SKM-1 (cell line): ENCODE measurements around the gene THSD4.

Source experiments
- DNase-seq: peaks from one replicate; lab custom pipeline; 2025; ENCODE audit not compliant: unreplicated experiment; lab: John Stamatoyannopoulos, UW

THSD4 gene

GRCh38 chr15:71729319-71729718, 614.0 kb downstream of the THSD4 start:
- DNase-seq, result no peak

GRCh38 chr15:71730277-71731144, 615.2 kb downstream of the THSD4 start:
- DNase-seq, result peak; percentile 36

- no peak for DNase-seq
These were observed 617.4 kb downstream of the THSD4 start for GRCh38 chr15:71732636-71733035.

GRCh38 chr15:71733122-71733521, 617.9 kb downstream of the THSD4 start:
- no peak for DNase-seq

- no peak for DNase-seq
These were observed 619.6 kb downstream of the THSD4 start for GRCh38 chr15:71734709-71735384.

GRCh38 chr15:71735385-71735757, 620.1 kb downstream of the THSD4 start:
- DNase-seq, result no peak

GRCh38 chr15:71736286-71736947, 621.1 kb downstream of the THSD4 start:
- no peak for DNase-seq

- DNase-seq, result no peak
These were observed 622.5 kb downstream of the THSD4 start for GRCh38 chr15:71737761-71738160.

- no peak for DNase-seq
These were observed 624.1 kb downstream of the THSD4 start for GRCh38 chr15:71739355-71739754.

GRCh38 chr15:71742964-71743363, 627.7 kb downstream of the THSD4 start:
- no peak for DNase-seq

GRCh38 chr15:71743861-71744382, 628.7 kb downstream of the THSD4 start:
- DNase-seq, result peak; percentile 30

GRCh38 chr15:71746719-71747118, 631.4 kb downstream of the THSD4 start:
- DNase-seq, result no peak

GRCh38 chr15:71747128-71748083, 632.1 kb downstream of the THSD4 start:
- DNase-seq, result no peak

- DNase-seq, result no peak
These were observed 633.0 kb downstream of the THSD4 start for GRCh38 chr15:71748293-71748718.

GRCh38 chr15:71749500-71749899, 634.2 kb downstream of the THSD4 start:
- no peak for DNase-seq

- no peak for DNase-seq
These were observed 636.9 kb downstream of the THSD4 start for GRCh38 chr15:71752128-71752527.

GRCh38 chr15:71752604-71753289, 637.5 kb downstream of the THSD4 start:
- no peak for DNase-seq

GRCh38 chr15:71753346-71753745, 638.1 kb downstream of the THSD4 start:
- DNase-seq, result no peak

GRCh38 chr15:71754660-71755059, 639.4 kb downstream of the THSD4 start:
- DNase-seq, result no peak
